K562 (cell line): ENCODE results near the gene LY6G5B. TPM values are rescaled to one million over a fixed set of nuclear protein-coding genes. Genes with fewer than 3 reads are reported as not detected.

Experiments used
- ATAC-seq: fragments of 200-7000 bp; cut with Tn5 transposase; 3 replicates; pipeline ENCODE4 v1.9.1; 2020; ENCODE audit warnings: moderate library complexity
- BruUV-seq: library from RNA; stranded (reverse); fragments of 400-500 nt; replicated peaks from 2 replicates; lab custom pipeline; 2021; lab: Mats Ljungman, UMichigan
- CTCF ChIA-PET: fragments of 300-600 bp; formaldehyde crosslinking; extraction: SDS; loops from one replicate; lab custom pipeline; 2021; ENCODE audit warnings: low intra/inter-chr PET ratio; lab: Yijun Ruan, JAX
- POLR2A ChIA-PET: fragments of 300-600, 350-650 bp; sonication (Branson Sonifier 250); formaldehyde crosslinking; extraction: SDS; loops from one replicate; lab custom pipeline; 2021; ENCODE audit warnings: antibody characterized with exemption, inconsistent platforms; lab: Yijun Ruan, JAX
- DNase-seq, 4 experiments: peaks; one replicate each; pipeline versions ENCODE4 v3.0.0 to v3.0.0-alpha.2; 2011 to 2018; ENCODE audit warnings: low spot score in 3 of 4, mixed read lengths in 3 of 4; ENCODE audit errors: extremely low read depth in 1 of 4
- FAIRE-seq: peaks from 2 replicates; lab custom pipeline; 2011; peaks lifted over from hg19 to GRCh38; lab: Jason Lieb, UNC
- H2AFZ ChIP-seq: 2 replicates; pipeline ENCODE4 v1.6.0; 2011; ENCODE audit warnings: low read depth, low read length, control low read depth, inconsistent platforms
- H3K27ac ChIP-seq: fragments of 200-600 bp; 3 replicates; pipeline ENCODE4 v1.8.0; 2011; ENCODE audit warnings: low read depth, mild to moderate bottlenecking, control low read depth, inconsistent platforms, low read length, moderate library complexity, mixed read lengths; ENCODE audit errors: extremely low read depth
- H3K27me3 ChIP-seq, 2 experiments: fragments of 300-600 bp in 1 of 2; 2 replicates in 1 of 2; 3 replicates in 1 of 2; pipeline versions ENCODE4 v1.6.0 to v1.8.0; 2011; ENCODE audit warnings: inconsistent platforms in 2 of 2, low read length in 2 of 2, mild to moderate bottlenecking in 1 of 2, mixed read lengths in 1 of 2, moderate library complexity in 1 of 2; ENCODE audit not compliant: control insufficient read depth in 2 of 2, insufficient read depth in 2 of 2
- H3K36me3 ChIP-seq: fragments of 300-600 bp; 3 replicates; pipeline ENCODE4 v1.8.0; 2011; ENCODE audit warnings: mild to moderate bottlenecking, low read length, inconsistent platforms; ENCODE audit not compliant: control insufficient read depth, insufficient read depth
- H3K4me1 ChIP-seq, 2 experiments: fragments of 200-600 bp in 1 of 2; replicated peaks in 1 of 2; 2 replicates in 1 of 2; 3 replicates in 1 of 2; pipeline versions ENCODE4 v1.5.1 to v1.8.0; 2011; ENCODE audit warnings: inconsistent platforms in 2 of 2, low read length in 2 of 2, mild to moderate bottlenecking in 1 of 2, mixed read lengths in 1 of 2, moderate library complexity in 1 of 2; ENCODE audit not compliant: control insufficient read depth in 2 of 2, insufficient read depth in 2 of 2
- H3K4me2 ChIP-seq: 2 replicates; pipeline ENCODE4 v1.6.1; 2011; ENCODE audit warnings: low read length, control low read depth, inconsistent platforms, mixed read lengths; ENCODE audit not compliant: insufficient read depth
- H3K4me3 ChIP-seq: fragments of 200-600 bp; sonication (generic), shearing (Covaris generic); 2 replicates; pipeline ENCODE4 v1.5.1; 2016; ENCODE audit warnings: control low read depth, inconsistent platforms
- H3K79me2 ChIP-seq: fragments of 200-600 bp; 3 replicates; pipeline ENCODE4 v1.8.0; 2011; ENCODE audit warnings: low read length, inconsistent platforms; ENCODE audit not compliant: control insufficient read depth, insufficient read depth
- H3K9ac ChIP-seq, 2 experiments: 2 replicates each; pipeline versions ENCODE4 v1.6.0 to v1.6.1; 2011; ENCODE audit warnings: low read depth in 2 of 2, low read length in 2 of 2, control low read depth in 1 of 2, inconsistent platforms in 1 of 2, mild to moderate bottlenecking in 1 of 2, mixed read lengths in 1 of 2; ENCODE audit not compliant: insufficient read depth in 1 of 2
- H3K9me1 ChIP-seq: one replicate; pipeline ENCODE4 v1.6.0; 2011; ENCODE audit warnings: inconsistent platforms, mild to moderate bottlenecking, low read length, moderate library complexity; ENCODE audit not compliant: control insufficient read depth, insufficient read depth
- H3K9me3 ChIP-seq: replicated peaks from 2 replicates; pipeline ENCODE4 v1.5.1; 2011; ENCODE audit warnings: low read depth, low read length, inconsistent platforms; ENCODE audit not compliant: control insufficient read depth, insufficient read depth
- H4K20me1 ChIP-seq: replicated peaks from 2 replicates; pipeline ENCODE4 v1.6.1; 2011; ENCODE audit warnings: low read length, inconsistent platforms, mixed read lengths; ENCODE audit not compliant: control insufficient read depth, insufficient read depth
- FOS ChIP-seq: IDR thresholded peaks from 3 replicates; pipeline ENCODE4 v1.6.1; 2011; ENCODE audit not compliant: insufficient read length; ENCODE audit errors: extremely low read depth
- HNRNPLL ChIP-seq: fragments of 200-400 bp; formaldehyde crosslinking; IDR thresholded peaks from 2 replicates; pipeline ENCODE4 v1.6.1; 2017; ENCODE audit warnings: low read length, low read depth, mild to moderate bottlenecking; ENCODE audit not compliant: poor library complexity, severe bottlenecking
- MAFG ChIP-seq: fragments of 450-650 bp; conservative IDR thresholded peaks from 2 replicates; pipeline ENCODE4 v1.6.1; 2016; ENCODE audit warnings: missing genetic modification characterization, missing compliant biosample characterization
- POLR2G ChIP-seq: fragments of 200-400 bp; formaldehyde crosslinking; IDR thresholded peaks from 2 replicates; pipeline ENCODE4 v1.6.1; 2017; ENCODE audit warnings: low read depth, mild to moderate bottlenecking, antibody characterized with exemption, low read length, moderate library complexity
- TCFL5 ChIP-seq: fragments of 250-450 bp; sonication (Bioruptor Pico); conservative IDR thresholded peaks from 2 replicates; pipeline ENCODE4 v1.6.1; 2021; ENCODE audit warnings: mild to moderate bottlenecking, moderate library complexity, matching md5 sums
- ZBTB26 ChIP-seq: fragments of 450-650 bp; formaldehyde crosslinking; IDR thresholded peaks from 2 replicates; pipeline ENCODE4 v1.4.0; 2022; ENCODE audit warnings: missing genetic modification characterization
- WGBS: fragments of 100-300 bp; shearing (Covaris generic); methylation state at CpG from one replicate; pipeline ENCODE4 v1.1.6; 2016; ENCODE audit warnings: low coverage, mixed read lengths; ENCODE audit not compliant: insufficient coverage; ENCODE audit errors: missing lambda C conversion rate; 5-methylcytosine and 5-hydroxymethylcytosine counted together
- in situ Hi-C: fragments of 300-500 bp; cut with MboI; formaldehyde crosslinking; loops from 4 replicates; pipeline ENCODE4 v1.15.0; 2018; ENCODE audit warnings: inconsistent platforms, mixed read lengths
- intact Hi-C: fragments of 100-400 bp; cut with micrococcal nuclease; formaldehyde crosslinking; loops from 2 replicates; pipeline ENCODE4 v1.14.2; 2022
- polyA plus RNA-seq, 8 experiments: library from polyadenylated mRNA; depleted of rRNA in 4 of 8; stranded (reverse) in 5 of 8; unstranded in 3 of 8; fragments of >200 nt; fragmentation: Nextera tagmentation in 2 of 8; fragmentation: Illumina TruSeq in 1 of 8; extraction: Ambion mirVana in 2 of 8; extraction: Trizol in 1 of 8; gene quantifications; 2 replicates each; pipeline versions ENCODE4 v1.2.1 to v1.2.3, GENCODE V29; 2011 to 2014; ENCODE audit warnings: inconsistent platforms in 1 of 8, missing spikeins in 1 of 8
- total RNA-seq, 7 experiments: library from RNA; depleted of rRNA in 6 of 7; stranded (reverse); fragments of >200 nt in 6 of 7; fragmentation: Illumina TruSeq in 2 of 7; extraction: Trizol in 2 of 7; gene quantifications; 2 replicates each; pipeline versions ENCODE4 v1.2.1 to v1.2.3, GENCODE V29; 2011 to 2021; ENCODE audit warnings: low replicate concordance in 1 of 7
- TF ChIP-seq, protein P1 (sequence below): IDR thresholded peaks from 2 replicates; pipeline ENCODE4 v1.6.1; 2014; ENCODE audit warnings: antibody characterized with exemption
- TF ChIP-seq, protein P2 (sequence below): fragments of 200-400 bp; formaldehyde crosslinking; IDR thresholded peaks from 2 replicates; pipeline ENCODE4 v1.6.1; 2017; ENCODE audit warnings: mild to moderate bottlenecking, low read depth, low read length, moderate library complexity

Gene LY6G5B
- total and polyA plus RNA-seq, 9 of the 15 experiments (the other 6 are each of a cell fraction or from before 2014, with no cell fraction given), result 6.0 to 27.0 (median 7.5) TPM

DNA sequence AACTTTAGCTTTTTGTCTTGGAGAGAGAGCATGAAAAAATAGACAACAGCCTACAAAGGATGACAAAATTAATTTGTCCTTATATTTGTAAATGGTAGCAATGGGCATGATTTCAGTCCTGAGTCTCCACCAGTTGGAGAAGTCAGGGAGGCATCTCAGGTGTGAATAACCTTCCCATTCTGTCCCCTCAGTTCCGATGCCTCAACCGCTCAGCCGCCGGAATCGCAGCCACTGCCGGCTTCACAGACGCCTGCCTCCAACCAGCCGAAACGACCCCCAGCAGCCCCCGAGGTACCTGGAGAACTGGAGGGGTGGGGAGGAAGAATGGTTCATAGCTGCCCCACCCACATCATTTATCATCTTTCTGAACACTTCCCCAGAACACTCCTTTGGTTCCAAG lies 45.7 kb upstream of the LY6G5B start (continued):
- TF ChIP-seq, protein P1, sequence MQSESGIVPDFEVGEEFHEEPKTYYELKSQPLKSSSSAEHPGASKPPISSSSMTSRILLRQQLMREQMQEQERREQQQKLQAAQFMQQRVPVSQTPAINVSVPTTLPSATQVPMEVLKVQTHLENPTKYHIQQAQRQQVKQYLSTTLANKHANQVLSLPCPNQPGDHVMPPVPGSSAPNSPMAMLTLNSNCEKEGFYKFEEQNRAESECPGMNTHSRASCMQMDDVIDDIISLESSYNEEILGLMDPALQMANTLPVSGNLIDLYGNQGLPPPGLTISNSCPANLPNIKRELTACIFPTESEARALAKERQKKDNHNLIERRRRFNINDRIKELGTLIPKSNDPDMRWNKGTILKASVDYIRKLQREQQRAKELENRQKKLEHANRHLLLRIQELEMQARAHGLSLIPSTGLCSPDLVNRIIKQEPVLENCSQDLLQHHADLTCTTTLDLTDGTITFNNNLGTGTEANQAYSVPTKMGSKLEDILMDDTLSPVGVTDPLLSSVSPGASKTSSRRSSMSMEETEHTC, result no peak
- TF ChIP-seq FOS (no peak), POLR2G (peak; percentile 41; the same call in 1 of the 2 replicates), HNRNPLL (no peak), TCFL5 (CRISPR knock-in tag) (no peak), MAFG (tag) (no peak)

GRCh38 chr6:31626952-31627351 lies 42.8 kb upstream of the LY6G5B start:
- peaks cover 30% of the 10 kb centered on the region for H4K20me1 ChIP-seq
- FAIRE-seq (no peak), DNase-seq (no peak), ATAC-seq (no peak)
- H2AFZ ChIP-seq, result no peak overlapping the region
- WGBS, result 96% methylated on average over 8 of the region's 10 CpGs
- H3K4me2 ChIP-seq, result no peak overlapping the region
- ChIA-PET CTCF (no interaction called here), POLR2A (interaction anchor here (0.6 to 12.4 kb wide), 8 partner anchors 9 to 165 kb away, joined by 3 to 274 read pairs (median 4); partner anchors contain the start of genes BAG6, C6orf47 and GPANK1)
- H3K4me1 ChIP-seq, result peaks cover 10 to 18% of the 10 kb centered on the region in 2 experiments
- H3K9ac ChIP-seq, result peak overlapping the region in 1 of 2 experiments; percentile 39; a peak in 1 of 4 replicates
- H3K36me3 ChIP-seq, result peaks cover 100% of the 10 kb centered on the region
- 0 out of 2 replicates have a peak, but pooled peaks have one; percentile 36 for TF ChIP-seq ZBTB26 (CRISPR knock-in tag)
- TF ChIP-seq, protein P2, sequence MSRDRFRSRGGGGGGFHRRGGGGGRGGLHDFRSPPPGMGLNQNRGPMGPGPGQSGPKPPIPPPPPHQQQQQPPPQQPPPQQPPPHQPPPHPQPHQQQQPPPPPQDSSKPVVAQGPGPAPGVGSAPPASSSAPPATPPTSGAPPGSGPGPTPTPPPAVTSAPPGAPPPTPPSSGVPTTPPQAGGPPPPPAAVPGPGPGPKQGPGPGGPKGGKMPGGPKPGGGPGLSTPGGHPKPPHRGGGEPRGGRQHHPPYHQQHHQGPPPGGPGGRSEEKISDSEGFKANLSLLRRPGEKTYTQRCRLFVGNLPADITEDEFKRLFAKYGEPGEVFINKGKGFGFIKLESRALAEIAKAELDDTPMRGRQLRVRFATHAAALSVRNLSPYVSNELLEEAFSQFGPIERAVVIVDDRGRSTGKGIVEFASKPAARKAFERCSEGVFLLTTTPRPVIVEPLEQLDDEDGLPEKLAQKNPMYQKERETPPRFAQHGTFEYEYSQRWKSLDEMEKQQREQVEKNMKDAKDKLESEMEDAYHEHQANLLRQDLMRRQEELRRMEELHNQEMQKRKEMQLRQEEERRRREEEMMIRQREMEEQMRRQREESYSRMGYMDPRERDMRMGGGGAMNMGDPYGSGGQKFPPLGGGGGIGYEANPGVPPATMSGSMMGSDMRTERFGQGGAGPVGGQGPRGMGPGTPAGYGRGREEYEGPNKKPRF, result no peak
- no TSS peak for BruUV-seq
- intact Hi-C loops, result no loop called here
- no peaks in the 10 kb centered on the region for H3K9me3 ChIP-seq
- H3K27me3 ChIP-seq, result no peaks in the 10 kb centered on the region
- in situ Hi-C loops, result no loop called here
- H3K79me2 ChIP-seq, result peaks cover 67% of the 10 kb centered on the region
- peaks cover 11% of the 10 kb centered on the region for H3K9me1 ChIP-seq
- H3K27ac ChIP-seq, result no peak overlapping the region
- H3K4me3 ChIP-seq, result no peak overlapping the region
